ENCODE measurements around the gene PLCXD3.

DNA sequence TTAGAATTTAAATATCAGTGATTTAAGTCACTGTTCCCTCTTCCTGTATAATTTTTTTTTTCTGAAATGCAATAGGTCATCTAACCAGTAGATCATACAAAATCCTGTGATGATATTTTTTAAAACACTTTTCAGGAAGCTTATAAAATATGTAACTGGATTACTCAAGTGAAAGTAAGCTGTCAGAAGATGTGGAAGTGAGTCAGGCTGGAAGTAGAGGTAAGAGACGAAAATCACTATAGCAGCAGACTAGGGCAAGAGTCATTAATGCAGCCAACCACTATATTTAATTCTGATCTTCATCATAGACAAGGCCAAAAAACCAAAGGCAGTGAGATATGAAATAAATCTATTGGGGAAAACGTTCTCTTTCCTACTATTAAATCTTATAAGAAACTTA, 231.4 kb downstream of the PLCXD3 start:
- TF ChIP-seq POU6F1 (CRISPR knock-in tag; IDR thresholded peaks at IDR 0.05; ENCODE audit: borderline replicate concordance, low read depth) (no peak), PATZ1 (CRISPR knock-in tag; IDR thresholded peaks at IDR 0.05; ENCODE audit: borderline replicate concordance) (no peak), ZNF565 (CRISPR knock-in tag; conservative IDR thresholded peaks at IDR 0.05; ENCODE audit: low read depth) (no peak), ZFP30 (CRISPR knock-in tag; IDR thresholded peaks at IDR 0.05) (no peak), CSRNP3 (CRISPR knock-in tag; IDR thresholded peaks at IDR 0.05) (no peak), TCF4 (CRISPR knock-in tag; IDR thresholded peaks at IDR 0.05; ENCODE audit: borderline replicate concordance) (no peak), OSR1 (CRISPR knock-in tag; IDR thresholded peaks at IDR 0.05) (no peak), ZNF8 (CRISPR knock-in tag; IDR thresholded peaks at IDR 0.05) (no peak), TSHZ2 (CRISPR knock-in tag; IDR thresholded peaks at IDR 0.05) (no peak), SNAI2 (CRISPR knock-in tag; IDR thresholded peaks at IDR 0.05) (no peak), GLIS3 (CRISPR knock-in tag; IDR thresholded peaks at IDR 0.05) (no peak)
